HG03460 (cell line): ENCODE measurements around the gene RPUSD3.

Experiments used
- ATAC-seq: cut with Tn5 transposase; IDR thresholded peaks from one replicate; pipeline ENCODE4 v1.9.1; 2021; ENCODE audit not compliant: unreplicated experiment

Gene RPUSD3

DNA sequence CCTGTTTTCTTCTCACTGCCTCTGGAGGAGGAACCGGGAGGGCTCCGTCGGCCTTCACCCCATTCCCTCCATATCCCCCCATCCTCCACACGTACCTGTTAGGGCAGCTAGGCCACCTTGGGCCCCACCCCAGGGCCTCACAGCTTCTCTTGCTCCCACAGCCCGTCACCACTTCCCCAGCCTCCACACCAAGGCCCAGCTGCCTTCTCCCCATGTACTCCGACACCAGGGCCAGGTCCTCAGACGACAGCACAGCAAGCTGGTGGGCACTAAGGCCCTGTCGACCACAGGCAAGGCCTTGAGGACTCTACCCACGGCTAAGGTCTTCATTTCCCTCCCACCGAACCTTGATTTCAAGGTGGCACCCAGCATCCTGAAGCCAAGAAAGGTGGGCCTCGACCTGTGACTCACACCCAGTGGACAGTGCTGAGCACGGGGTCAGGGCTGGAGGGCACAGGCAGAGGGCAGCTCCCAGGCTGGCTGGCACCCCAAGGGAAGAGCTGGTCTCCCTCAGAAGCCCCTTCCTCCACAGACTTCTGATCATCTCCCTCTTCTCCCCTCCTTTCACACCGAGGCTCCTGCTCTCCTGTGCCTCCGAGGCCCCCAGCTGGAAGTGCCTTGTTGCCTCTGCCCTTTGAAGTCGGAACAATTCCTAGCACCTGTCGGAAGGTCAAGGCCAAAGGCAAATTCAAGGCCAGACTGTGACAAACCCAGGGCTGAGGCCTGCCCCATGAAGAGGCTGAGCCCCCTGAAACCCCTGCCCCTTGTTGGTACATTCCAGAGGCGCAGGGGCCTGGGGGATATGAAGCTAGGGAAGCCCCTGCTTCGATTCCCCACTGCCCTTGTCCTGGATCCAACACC, 9.1 kb downstream of the RPUSD3 start:
- no peak for ATAC-seq

DNA sequence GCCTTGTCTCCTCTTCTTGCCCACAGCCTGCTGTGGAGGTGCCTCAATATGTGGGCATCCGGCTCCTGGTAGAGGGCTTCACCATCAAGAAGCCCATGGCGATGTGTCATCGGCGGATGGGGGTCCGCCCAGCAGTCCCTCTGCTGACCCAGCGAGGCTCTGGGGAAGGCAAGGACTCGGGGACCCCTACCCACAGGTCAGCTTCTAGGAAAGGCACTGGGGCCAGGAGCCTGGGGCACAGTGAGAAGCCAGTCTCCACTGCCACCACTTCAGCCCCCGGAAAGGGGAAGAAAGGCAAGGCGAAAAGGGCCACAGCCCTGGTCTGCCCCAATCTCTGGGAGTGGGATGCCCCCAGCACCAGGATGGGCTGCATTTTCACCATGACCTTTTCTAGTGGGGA, 10.7 kb downstream of the RPUSD3 start:
- no peak for ATAC-seq

DNA sequence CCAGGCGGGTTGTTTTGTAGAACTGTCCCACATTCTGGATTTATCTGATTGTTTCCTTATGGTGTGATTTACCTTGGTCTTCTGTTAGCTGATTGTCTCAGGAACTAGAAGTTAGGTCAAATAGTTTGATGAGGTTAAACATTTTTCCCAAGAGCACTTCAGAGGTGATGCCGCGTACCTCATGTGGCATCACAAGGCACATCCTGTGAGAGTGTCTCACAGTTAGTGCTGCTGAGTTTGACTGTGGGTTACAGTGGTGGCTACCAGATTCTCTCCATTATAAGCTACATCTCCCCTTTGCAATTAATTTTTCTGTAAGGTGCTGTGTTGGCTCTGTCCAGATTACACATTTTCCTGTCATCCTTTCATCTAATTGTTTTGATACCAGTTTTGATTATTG, 12.6 kb downstream of the RPUSD3 start:
- no peak for ATAC-seq

DNA sequence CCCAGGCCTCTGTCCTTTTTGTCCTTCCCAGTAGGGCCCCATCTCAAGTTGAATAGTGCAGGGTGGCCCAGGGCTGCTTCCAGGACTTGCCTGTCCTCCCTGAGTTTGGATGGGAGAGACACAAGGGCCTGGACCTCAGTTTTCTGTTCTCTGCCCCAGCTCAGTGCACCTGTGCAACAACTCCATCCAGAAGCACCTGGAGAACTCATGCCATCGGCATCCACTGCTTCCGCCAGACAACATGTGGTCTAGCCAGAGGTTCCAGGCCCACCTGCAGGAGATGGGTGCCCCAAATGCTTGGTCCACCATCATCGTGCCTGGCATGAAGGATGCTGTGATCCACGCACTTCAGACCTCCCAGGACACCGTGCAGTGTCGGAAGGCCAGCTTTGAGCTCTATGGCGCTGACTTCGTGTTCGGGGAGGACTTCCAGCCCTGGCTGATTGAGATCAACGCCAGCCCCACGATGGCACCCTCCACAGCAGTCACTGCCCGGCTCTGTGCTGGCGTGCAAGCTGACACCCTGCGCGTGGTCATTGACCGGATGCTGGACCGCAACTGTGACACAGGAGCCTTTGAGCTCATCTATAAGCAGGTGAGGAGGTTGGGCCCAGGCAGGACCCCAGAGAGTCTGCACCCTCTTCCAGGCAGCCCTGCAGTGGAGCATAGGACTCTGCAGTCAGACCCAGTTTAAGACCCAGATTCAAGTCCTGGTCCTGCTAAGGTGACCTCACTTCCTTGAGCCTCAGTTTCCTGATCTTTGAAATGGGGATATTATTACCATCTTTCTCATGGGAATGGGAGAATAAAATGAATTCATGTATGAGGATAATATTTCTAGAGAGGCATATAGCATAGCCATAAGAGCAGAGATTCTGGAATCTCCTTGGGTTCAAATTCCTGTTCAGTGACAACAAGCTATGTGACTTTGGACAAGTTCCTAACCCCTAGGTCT, 14.7 kb downstream of the RPUSD3 start:
- ATAC-seq, result no peak

DNA sequence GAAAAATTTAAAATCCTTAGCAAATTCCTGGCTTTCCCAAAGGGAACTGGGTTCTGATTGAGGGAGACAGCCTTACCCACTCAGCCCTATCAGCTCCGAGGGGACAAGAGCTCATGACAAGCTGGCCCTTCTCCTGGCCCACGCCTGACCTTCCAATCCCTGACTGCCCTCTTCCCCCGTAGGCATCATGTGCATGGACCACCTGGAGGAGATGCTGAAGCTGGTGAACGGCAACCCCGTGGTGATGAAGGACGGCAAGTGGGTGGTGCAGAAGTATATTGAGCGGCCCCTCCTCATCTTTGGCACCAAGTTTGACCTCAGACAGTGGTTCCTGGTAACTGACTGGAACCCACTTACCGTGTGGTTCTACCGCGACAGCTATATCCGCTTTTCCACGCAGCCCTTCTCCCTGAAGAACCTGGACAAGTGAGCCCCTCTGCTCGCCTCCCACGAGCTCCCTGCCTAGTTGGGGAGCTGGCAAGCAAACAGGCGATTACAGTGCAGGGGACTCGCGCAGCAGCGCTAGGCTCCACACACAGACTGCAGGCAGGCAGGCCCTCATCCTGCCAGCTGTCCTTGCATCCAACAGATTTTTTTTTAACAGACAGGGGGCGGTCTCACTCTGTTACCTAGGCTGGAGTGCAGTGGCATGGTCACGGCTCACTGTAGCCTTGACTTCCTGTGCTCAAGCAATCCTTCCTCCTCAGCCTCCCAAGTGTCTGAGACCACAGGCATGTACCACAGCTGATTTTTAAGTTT, 16.8 kb downstream of the RPUSD3 start:
- no peak for ATAC-seq

DNA sequence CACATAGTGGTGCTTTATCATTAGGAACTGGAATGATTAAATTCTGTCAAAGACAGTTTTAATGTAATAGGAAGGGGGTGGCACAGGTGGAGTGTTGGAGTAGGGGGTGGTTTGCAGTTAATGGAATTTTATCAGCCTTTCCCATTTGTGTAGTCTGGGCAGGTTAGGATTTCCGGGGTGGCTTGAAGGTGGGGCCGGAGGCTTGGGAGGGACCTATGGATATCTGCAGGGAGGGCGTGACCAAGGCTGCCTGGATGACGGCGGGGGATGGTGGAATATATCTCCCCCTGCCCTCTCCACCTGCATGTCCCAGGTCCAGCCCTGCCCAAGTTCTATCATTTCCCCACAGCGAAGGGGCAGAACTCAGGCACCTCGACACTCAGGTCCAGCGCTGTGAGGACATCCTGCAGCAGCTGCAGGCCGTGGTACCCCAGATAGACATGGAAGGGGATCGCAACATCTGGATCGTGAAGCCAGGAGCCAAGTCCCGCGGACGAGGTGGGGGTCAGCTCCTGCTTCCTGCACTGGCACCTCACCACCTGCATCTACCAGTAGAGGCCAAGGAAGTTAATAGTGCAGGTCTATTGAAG, 18.3 kb downstream of the RPUSD3 start:
- ATAC-seq, result no peak

DNA sequence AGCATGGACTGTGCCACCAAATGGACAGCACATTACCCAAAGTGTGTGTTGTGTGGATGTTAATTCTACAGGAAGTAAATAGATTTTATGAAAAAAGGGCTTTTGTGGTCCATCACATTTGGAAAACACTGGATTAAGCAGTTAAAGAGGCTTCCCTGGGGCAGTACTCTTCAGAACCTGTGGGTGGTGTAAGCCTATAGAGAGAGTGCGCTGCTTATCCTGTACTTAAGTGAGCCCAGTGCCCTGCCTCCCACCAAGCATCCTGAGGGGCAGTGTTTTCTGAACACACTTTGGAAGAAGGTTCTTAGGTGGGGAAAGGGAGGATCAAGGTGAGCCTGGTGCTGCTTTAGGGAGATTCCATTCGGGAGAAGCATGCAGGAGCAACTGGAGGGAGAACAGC, 22.9 kb downstream of the RPUSD3 start:
- ATAC-seq, result no peak

DNA sequence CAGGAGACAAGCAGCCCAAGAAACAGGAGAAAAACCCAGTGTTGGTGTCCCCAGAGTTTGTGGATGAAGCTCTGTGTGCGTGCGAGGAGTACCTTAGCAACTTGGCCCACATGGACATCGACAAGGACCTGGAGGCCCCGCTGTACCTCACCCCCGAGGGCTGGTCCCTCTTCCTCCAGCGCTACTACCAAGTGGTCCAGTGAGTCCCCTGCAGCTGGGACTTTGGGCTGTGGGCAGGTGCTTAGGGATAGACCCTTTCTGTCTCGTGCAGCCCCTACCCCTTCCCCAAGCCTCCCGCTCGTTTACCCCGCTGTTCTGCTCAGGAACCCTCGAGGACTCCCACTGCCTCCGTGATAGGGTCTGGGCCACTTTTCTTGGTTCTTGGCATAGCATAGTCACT, 23.3 kb downstream of the RPUSD3 start:
- no peak for ATAC-seq

DNA sequence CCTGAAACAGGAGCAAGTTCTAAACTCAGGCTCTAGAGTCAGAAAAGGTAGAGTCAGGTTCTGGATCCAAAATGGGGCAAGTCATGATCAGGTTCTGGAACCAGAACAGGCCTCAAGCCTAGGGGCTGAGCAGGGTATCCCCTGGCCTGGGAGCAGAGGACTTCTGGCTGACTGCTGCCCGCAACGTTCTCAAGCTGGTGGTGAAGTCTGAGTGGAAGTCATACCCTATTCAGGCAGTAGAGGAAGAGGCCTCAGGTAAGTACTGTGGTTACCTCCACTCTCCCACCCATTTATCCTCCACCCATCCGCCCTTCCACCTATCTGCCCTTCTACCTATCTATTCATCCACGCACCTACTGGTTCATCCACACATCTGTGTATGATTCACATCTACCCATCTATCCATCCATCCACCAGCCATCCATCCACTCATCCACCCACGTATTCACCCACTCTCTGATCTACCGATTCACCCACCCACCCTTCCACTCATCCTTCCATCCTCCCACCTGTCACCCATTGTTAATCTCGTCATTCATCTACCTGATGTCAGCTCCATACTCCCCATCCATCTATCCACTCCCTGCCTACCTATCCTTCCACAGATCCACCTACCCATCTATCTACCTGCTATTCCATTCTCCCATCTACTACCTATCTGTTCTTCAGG, 25.0 kb downstream of the RPUSD3 start:
- no peak for ATAC-seq

DNA sequence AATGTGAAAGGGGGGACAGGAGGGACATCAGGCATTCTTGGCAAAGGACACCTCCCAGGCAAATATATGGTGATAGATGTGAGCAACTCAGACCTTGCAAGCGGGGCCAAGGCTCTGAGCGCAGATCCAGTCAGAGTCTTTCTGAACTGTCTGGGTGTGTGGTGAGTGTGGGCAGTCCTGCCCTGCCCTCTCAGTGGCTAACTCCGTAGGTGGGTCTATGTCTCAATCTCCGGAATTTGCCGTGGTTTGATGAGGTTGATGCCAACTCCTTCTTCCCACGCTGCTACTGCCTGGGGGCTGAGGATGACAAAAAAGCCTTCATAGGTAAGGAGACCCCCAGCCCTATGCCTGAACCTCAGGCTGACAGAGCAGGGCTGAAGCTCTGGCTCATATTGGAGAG, 26.4 kb downstream of the RPUSD3 start:
- ATAC-seq, result no peak

DNA sequence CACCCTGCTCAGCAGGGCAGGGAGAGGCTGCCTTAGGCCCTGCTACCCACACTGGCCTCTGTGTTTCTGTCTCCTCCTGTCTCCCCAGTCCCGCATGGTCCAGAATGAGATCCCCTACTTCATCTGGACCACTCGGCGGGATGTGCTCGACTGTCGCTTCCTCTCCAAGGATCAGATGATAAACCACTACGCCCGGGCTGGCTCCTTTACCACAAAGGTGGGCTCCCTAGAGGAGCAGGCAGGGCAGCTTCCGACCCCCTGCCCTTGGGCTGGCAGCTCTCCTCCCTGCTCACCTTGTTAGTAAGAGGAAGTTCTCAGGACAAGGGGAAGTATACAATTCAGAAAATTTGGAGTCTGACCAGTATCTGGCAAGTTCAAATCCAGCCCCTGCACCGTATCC, 27.8 kb downstream of the RPUSD3 start:
- ATAC-seq, result no peak

DNA sequence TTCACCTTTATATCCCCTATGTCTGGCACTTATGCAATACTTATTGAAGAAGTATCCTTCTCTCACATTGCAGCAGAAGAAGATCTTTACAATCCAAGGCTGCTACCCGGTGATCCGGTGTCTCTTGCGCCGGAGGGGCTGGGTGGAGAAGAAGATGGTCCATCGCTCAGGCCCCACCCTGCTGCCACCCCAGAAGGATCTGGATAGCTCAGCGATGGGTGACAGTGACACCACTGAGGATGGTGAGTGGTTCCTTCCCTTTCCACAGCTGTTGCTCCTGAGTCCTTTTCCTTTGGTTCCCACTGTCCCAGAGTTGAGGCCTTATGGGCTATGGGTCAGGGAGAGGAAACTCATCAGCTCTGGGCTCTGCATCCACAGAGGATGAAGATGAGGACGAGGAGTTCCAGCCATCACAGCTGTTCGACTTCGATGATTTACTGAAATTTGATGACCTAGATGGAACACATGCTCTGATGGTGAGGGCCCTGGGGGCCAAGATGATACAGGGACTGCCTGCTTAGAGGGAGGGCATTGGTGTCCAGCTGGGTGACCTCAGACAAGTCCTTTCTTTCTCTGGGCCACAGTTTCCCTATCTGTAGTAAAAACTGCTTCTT, 30.8 kb downstream of the RPUSD3 start:
- no peak for ATAC-seq

DNA sequence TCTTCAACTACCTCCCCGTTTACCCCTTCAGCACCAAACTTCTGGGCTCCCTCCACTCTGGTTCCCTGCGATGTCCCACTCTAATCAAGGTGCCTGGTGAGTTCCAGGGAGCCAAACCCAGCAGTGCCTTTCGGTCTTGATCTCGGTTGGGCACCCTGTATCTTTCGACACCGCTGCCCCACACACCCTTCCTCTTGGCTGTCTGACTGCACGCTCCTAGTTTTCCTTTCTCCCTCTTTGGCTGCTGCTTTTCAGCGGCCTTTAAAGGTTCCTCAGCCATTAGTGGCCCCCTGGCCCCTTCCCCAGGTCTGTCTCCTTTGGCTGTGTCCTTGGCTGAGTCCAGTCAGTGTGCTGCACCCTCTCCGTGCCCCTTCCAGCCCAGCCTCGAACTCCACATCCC, 33.0 kb downstream of the RPUSD3 start:
- ATAC-seq, result no peak

DNA sequence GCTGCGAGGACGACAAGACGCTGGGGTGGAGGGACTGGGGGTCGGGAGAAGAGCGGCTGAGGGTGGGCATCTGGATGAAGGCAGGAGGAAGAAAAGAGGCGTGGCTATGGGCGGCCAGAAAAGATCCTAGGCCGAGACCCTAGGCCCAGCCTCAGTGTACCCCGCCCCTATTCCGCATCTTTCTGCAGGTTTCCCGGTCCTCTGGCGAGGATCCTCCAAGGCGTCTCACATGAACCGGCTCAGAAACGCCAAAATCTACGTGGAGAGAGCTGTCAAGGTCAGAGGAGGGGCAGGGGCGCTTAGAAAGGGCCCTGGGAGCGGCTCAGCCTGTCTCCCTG, 33.4 kb downstream of the RPUSD3 start:
- ATAC-seq, result no peak

DNA sequence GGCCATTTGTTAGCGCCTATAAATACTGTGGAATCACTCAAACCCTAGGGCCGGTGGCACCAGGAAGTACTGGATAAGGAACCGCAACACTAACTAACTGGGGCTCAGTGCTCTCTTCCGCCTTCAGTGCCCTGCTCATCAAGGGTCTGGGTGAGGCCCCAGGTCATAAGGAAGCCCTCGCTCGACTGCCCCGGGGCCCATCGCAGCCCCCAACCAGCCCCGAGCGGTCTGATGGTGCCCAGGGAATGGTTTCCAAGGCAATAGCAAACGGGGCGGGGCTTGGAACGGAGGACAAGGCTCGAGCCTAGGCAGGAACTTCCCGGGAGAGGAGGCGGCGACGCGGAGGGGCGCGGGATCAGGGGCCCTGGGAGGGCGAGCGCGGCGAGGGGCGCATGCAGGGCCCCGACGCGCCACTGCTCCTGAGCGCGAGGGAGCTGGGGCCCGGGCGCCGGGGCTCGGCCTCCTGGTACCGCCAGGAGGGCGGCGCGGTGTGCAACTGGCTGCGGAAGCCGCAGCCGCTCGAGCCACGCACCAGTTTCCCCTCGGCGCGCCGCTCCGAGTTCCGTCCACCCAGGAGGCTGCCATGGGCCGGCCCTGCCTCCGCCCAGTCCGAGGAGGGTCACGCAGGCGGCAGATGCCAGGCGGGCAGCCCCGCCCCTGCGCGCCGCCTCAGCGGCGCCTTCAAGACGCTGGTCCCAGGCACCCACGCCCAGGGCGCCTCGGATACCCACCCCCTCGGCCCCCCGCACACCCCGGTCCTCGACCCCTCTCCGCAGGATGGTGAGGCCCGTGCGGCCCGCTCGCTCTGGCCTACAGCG, 34.0 kb downstream of the RPUSD3 start, which contains the start of gene TTLL3:
Gene TTLL3, plus strand, starts transcription at position 648 of the 818 bp plus-strand sequence. CDS start 400 bp downstream, outside the sequence.
- peak; percentile 45 for ATAC-seq

DNA sequence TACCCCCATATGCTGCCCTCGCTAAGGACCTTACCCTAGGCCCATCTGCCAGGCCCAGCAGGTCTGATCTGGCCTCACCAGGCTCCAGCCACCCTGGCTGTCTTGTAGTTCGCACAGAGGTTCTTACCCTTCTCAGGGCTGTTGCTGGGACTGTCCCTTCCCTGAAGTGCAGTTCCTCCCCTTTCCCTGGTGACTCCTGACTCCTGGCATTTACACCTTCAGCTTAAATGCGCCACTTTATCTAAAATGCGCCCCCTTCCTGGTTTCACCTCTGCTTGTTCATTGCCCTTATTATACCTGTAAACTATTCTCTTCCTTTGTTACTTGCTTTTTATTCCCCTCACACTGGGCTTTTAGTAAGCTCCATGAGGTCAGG, 34.6 kb downstream of the RPUSD3 start:
- ATAC-seq, result no peak

DNA sequence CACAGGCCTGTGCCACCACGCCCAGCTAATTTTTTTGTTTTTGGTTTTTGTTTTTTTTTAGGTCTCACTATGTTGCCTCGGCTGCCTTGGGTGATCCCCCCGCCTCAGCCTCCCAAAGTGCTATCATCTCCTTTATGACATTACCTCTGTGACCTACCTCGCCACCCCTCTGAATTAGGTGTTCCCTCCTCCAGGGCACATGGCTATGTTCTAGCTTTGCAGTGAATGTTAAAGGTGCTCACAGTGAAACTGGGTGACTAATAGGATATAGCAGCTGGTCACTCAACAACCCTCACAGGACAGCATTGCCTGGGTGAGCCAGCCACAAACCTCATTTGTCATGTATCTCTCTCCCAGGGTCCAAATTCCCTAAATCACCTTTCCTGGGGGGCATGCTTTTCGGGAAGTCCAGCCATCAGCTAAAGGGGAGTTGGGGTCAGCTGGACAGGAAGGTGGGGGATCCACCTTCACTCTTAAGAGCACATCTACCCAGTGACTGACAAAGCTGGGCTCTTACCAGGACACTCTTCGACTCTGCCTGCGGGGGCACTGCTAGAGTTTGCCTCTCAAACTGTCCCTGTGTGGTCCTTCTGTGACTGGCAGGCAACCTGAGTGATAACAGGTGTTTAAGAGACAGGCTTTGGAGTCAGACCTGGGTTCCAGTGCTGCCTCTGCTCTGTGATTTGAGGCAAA, 35.3 kb downstream of the RPUSD3 start:
- ATAC-seq, result peak; percentile 49

DNA sequence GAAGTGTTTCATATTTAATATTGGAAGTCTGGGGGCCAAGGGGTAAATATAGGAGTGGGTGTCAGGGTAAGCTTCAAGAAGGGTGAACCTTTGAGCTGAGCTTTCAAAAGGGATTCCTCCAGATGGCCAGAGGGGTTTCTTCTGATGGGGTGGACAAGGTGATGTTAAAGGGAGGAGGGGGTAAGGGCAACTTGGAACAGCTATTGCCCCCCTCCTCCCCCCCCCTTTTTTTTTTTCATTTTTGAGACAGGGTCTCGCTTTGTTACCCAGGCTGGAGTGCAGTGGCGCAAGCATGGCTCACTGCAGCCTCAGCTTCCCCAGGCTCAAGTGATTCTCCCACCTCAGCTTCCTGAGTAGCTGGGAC, 35.8 kb downstream of the RPUSD3 start:
- no peak for ATAC-seq
